C1 segment of cervical spinal cord (tissue), 14 donors: ENCODE results near the gene AKT3.
A peak's percentile ranks its signal among the peaks of the same experiment; 100 is the strongest.

ENCODE experiments used
- DNase-seq, 14 donors: peaks; one replicate each; lab custom pipeline; 2025; lab: John Stamatoyannopoulos, UW

AKT3 gene

DNA sequence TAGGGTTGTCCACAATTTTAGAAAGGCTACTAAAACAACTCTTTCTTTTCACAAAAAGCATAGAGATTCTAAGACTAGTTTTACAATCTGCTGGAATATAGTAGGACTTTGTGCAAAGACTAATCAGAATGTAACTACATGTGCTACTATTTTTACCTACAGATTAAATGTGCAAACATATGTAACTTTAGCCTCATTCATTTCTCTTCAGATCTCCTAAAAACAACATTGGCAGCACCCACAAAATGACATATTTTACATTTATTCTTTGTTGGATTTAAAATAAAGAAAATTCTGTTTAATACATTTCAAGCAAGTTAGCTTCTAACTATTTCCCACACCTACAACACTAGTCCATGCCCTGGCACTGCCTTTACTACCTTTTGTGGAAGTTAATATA lies 292.2 kb downstream of the AKT3 start:
- DNase-seq, result peak in 1 of 14 donors; percentile 35

DNA sequence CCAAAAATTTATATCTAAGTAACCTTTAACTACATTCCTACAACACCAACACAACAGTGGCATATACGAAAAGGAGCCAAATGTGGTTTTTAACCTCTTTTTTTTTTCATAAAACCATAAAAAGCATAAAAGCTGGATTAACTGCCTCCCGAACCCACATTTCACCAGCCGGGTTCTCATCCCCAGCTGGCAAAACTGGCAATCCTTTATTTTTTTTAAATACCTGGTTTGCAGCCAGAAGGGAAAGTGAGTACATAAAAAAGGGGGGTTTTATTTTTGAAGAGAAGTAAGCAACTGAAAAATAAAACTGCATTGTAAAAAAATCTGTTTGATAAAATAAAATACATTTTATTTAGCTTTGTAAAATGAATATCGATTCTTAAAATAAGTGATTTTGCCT lies 295.4 kb downstream of the AKT3 start:
- no peak for DNase-seq

DNA sequence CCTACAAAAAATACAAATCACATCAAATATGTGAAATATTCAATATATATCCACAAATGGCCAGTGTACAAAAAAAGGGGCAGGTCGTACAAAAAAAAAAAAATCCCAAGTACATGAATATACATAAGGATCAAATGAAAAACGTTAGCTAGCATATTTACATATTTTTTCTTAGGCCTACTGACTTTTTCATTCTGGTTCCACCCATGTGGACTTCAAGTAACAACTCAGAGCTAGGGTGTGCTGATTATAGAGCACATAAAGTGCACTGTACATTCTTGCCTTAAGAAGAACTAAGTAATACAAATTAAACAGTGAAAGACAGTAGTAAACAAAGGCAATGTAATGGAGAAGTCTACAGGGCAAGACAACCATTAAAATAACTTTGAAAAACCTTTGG lies 297.0 kb downstream of the AKT3 start:
- no peak for DNase-seq

DNA sequence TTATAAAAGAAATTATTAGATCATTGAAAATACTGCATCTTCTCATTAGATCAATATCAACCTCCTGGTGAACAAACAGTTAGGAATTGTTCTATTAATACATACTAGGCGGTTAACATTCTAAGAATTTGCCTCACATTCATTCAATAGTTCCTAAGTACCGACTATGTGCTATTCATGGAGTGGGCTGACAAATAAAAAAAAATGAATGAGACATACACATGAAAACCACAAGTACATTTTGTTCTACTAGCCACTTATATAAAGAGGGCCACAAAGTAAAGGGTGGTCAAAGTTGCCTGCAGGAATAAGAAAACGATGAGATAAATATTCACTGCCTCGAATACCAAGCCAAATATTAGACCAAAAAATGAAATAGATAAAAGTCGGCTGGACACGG lies 299.8 kb downstream of the AKT3 start:
- no peak for DNase-seq

DNA sequence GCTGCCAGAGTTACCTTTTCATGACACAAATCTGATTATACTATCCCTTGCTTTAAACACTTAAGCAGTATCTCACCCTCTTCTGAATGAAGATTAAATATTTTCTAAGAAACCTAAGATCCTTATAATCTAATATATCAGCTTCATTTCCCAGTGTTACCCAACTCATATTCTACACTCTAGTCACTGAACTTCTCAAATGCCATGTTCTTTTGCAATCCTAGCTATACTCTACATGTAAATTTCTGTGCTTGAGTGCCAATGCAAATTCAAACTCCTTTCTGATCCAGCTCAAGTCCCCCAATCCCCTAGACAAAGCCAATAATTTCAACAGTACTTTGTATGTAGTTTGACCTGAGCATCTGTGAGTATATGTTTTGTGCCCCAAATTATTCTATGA lies 300.3 kb downstream of the AKT3 start:
- no peak for DNase-seq

DNA sequence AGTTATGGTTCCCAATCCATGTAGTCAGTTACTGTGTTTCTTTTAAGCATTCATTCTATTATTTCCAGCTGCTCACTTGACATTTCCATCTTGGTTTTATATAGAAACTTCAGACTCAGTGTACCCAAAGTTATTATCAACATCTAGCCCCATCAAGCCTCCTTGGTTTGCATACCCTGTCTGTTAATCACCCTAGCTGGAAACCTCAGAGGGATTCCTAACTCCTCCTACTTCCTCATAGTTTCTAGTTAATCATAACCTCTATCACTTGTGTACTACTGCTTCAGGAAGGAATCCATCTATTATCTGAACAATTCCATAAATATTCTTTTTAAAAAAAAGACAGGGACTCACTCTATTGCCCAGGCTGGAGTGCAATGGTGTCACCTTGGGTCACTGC lies 300.9 kb downstream of the AKT3 start:
- DNase-seq, result no peak

DNA sequence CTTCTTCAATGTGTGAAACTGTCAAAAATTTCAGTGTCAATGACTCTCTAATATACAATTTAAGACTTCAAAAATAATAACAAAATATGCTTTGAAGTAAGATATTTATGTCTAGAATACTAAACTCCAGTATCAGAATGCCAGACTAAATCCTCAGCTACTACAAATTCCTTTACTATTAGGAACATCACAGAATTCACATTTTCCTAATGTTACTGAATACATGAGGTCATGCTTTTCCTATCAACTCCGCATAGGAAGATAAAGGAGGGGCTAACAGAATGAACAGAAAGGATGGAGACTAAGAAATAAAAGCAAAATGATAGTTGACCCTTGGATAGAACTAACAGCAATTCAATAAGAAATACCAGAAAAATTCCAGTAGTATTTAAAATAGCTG lies 301.5 kb downstream of the AKT3 start:
- no peak for DNase-seq

DNA sequence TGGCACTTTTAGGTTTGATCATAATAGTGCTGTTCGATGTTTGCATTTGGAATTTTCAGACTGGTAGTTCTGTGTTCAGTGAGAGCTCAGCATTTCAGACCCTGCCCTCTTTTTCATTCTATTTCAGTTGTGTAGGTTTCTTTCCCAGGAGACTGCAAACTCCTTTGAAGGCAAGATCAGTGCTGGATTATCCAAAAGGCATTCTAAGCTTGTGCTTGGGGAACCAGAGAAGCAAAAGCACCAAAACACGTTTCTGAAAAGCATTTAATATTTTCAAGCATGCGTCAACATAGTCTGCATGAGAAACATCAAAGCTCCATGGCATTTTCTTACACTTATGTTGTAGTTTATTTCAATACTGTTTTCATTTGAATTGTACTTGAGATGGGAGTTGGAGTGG lies 302.2 kb downstream of the AKT3 start:
- no peak for DNase-seq

DNA sequence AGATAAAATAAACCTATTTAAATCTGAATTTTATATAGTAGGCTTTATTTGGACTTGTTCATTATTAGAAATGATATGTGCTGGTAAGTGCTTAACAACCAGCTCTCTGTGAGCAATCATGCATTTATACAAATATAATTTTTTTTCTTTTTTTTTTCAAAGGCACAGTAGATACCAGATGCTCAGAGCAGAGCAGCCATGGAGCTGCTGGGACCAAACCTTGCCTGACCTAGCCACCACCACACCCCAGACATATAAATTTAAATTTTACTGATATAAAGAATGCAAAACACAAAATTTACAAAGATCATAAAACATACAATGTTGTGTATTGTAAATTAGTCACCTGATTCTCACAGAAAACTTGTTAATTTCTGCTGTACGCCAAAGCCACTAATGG lies 303.6 kb downstream of the AKT3 start:
- no peak for DNase-seq

DNA sequence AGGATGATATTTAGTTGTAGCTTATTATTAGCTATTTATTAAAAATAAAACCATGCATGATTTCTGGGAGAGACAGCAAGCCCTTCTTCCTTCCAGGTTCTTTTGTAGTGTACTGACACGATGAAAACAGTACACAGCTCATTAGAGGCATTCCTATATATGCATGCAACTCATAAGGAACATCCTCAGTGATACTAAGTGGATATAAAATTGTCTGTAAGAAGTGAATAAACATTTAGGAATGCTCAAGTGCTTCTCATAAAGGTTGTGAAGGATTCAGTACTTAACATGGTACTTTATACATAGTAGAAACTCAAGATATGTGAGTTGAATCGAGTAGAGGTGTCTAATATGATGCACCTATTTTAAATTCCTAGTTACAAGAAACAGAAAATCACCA lies 306.5 kb downstream of the AKT3 start:
- DNase-seq, result no peak

DNA sequence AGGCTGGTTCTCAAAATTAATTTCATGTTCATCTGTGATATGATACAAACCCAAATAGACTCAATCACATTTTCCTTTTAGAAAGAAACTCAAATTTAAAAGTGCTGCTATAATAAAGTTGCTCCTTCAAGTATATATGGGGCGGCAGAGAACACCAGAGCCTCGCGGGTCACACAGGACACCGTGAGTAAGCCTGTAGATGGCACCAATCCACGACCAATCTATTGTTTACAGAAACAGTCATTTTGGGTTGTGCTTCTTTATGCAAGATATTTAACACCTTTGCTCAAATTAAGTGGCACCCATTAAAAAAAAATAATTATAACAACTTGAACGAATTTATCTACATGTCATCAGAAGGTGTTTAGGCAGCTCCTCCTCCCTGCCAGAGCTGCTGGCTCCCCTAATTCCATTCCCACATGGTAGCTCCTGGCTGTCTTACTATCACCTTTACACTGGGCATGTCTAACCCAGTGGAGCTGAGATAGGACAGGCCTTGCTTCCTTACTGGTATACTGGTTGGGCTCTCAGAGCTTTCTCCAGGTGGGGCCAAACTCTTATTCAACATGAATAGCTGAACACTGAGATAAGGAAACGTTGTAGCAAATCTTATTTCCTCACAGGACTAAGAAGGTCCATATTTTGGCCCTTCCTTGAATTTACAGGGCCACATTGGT lies 307.2 kb downstream of the AKT3 start:
- DNase-seq, result no peak

DNA sequence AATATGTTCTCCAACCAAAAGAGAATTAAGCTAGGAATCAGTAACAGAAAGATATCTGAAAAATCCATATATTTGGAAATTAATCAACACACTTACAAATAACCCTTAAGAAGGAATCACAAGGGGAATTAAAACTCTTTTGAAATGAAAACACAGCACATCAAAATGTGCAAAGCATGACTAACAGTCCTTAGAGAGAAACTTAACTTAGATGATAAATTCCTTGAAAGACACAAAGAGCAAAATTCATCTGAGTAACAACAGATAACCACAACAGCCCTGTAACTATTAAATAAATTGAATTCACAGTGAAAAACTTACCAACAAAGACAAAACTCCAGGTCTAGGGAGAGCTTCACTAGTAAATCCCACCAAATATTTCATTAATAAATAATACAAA lies 310.4 kb downstream of the AKT3 start:
- DNase-seq, result no peak

DNA sequence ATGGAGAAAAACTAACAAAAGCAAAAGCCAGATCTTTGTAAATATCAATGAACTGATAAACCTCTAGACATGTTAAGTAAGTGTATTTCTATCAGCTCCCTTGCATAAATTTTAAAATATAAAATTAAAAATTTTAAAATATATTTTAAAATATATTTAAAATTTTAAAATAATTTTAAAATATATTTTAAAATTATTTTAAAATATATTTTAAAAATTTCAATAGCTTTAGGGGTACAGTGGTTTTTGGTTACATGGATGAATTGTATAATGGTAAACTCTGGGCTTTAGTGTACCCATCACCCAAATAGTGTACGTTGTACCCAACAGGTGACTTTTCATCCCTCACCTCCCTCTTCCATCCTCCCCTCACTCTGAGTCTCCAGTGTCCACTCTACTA lies 315.0 kb downstream of the AKT3 start:
- no peak for DNase-seq

DNA sequence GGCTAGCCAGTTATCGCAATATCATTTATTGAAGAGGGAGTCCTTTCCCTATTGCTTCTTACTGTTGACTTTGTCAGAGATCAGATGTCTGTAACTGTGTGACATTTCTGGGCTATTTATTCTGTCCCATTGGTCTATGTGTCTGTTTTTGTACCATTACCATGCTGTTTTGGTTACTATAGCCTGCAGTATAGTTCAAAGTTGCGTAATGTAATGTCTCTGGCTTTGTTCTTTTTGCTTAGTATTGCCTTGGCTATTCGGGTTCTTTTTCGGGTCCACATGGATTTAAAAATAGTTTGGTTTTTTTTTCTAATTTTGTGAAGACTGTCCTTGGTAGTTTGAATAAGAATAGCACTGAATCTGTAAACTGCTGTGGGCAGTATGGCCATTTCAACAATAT lies 320.5 kb downstream of the AKT3 start:
- DNase-seq, result no peak

DNA sequence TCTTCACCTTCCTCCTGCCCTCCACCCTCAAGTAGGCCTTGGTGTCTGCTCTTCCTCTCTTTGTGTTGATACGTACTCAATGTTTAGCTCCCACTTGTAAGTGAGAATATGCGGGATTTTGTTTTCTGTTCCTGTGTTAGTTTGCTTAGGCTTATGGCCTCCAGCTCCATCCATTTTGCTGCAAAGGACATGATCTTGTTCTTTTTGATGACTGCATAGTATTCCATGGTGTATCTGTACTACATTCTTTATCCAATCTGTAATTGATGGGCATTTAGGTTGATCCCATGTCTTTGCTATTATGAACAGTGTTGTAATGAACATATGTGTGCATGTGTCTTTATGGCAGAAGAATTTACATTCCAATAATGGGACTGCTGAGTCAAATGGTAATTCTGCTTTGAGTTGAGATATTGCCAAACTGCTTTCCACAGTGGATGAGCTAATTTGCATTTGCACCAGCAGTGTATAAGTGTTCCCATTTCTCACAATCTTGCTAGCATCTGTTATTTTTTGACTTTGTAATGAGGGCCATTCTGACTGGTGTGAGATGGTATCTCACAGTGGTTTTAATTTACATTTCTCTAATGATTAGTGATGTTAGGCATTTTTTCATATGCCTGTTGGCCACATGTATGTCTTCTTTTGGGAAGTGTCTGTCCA lies 321.5 kb downstream of the AKT3 start:
- no peak for DNase-seq

DNA sequence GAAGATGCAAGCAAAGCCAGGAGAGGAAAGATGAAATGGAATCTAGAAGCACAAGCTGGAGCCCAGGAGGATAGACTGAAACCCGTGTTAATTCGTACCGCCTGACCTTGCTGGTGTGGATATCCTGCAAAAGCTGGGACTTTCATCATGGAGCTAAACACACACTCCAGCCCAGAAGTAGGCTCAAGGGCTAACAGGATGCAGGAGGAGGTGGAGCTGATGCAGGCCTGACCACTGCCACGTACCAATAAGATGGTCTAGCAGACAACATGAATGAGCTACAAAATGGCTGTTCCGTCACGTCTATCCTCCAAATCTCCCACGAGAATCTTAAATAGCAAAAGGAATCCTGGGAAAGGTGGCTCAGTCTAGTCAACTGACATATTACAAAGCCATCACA lies 323.9 kb downstream of the AKT3 start:
- no peak for DNase-seq

DNA sequence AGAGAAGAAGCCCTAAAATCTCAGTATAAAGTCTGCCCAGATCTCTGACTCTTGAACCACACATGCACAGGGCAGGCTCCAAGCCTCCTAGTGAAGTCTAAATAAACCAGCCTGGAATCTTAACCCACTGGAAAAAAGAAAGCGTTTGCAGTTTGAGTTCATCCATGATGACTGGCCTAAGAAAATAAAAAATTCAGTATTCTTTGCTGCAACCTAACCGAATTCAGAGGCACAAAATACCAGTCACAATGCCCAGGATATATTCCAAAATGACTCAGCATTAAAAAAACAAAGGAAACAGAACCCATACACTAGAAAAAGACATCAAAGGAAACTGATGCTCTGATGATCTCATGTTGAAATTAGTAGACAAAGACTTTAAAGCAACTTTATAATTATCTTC lies 325.0 kb downstream of the AKT3 start:
- no peak for DNase-seq

DNA sequence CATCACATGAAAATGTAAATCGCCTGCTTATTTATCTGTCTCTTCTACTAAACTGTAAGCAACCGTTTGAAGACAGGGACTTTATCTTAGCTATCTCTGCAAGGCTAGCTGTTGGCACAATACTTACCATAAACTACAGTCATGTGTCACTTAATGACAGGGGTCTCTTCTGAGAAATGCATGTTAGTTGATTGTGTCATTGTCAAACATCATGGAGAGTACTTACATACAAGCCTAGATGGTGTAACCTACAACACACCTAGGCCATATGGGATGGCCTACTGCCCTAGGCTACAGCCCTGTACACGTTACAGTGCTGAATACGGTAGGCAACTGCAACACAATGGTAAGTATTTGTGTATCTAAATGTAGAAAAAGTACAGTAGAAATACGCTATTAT lies 326.3 kb downstream of the AKT3 start:
- DNase-seq, result no peak

DNA sequence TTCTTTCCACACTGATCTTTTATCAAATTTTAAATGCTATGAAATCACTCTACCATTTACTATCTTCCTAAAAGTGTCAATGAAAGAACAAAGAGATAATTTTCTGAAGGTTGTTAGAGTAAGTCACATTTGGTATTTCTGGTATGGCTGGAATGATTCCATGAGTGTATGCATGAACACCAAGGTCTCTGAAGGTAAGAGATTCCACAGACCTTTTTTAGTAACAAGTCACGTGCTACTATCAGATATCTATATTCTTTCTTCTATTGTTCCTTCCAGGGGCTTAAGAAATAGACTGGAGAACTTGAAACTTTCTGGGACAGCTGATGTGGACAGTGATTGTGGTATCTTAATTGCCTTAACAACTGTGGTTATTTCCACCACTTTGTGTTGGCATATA lies 329.2 kb downstream of the AKT3 start:
- no peak for DNase-seq

DNA sequence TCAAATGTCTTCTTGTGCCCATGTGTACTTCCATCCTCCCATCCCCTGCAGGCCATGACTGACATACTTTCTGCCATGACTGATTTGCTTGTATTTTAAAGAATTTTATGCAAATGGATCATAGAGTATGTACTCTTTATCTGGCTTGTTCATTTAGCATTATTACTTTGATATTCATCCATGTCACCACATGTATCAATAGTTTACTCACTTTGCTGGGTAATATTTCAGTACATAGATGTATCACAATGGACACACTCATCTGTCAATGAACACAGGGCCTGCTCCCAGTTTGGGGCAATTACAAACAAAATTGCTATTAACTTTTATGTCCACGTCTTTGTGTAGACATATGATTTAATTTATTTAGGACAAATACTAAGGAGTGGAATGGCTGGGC lies 335.1 kb downstream of the AKT3 start:
- no peak for DNase-seq

DNA sequence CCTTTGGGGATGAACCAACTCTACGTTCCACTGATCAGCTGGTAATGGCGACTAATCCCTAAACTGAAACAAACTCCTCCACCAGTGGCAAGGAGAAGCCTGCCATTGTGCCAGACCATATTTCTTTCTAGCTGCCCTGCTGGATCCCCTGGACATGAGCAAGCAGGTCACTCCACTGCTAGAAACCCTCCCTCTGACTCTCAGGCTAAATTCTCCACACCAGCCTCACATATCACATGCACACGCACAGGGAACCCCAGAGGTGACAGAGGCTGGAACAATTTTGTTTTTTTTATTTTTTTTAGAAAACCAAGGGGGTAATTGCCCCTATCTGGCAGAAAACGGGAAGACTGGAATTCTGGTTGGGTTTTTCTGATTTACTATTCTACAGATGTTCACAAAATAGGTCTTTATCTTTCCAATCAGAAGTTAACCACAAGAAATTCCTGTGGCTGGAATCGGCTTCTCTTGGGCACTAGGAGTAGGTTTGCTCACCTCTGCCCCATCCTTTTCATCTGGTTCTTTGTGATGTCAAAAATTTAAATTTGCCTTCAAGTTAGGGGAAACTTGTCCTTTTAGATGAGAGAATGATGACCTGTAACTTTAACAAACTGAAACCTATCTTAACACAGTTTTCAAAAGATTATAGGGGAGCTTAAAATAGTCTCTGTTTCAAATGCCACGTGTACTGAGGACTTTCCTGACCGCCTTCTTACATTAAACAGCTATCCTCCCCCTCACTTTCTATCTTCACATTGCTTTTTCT lies 336.1 kb downstream of the AKT3 start:
- no peak for DNase-seq

DNA sequence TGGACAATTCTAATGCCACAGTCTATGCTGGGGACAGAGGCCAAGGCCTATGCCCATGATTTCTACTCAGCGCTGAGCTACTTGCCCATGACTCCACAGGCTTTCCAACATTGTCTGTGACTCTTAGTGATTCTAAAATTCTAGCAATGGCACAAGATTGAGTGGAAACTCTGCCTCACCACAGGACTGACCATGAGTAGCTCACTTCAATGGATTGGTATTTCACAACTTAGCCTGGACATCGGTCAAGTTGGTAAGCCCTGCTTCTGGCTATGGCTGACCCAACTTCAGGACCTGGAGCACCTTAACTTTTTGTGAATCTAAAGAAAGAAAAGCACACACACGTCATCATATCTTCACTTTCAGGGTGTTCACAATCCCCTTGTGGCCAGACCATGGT lies 339.1 kb downstream of the AKT3 start:
- DNase-seq, result no peak

DNA sequence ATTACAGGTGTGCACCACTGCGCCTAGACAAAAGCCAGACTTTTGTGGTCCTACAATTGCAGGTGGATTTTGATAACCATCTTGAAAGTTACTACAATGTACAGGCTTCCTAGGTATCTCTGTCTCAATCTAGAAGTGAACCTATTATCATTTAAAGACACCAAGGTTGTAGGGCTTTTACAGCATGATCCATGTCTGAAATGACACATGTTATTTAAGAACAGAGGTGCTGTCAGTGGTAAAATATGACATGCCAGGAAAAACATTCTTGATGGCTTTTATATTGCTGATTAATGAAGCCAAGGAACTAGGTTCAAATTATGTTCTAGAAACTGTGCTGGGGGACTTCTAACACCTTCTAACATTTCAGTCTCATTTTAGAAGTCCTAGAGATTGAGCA lies 341.1 kb downstream of the AKT3 start:
- DNase-seq, result no peak
